HG02678 (cell line): Measurements from ENCODE around the gene TRIM7.
"Not testable (repeated sequence)": the region's sequence is repeated elsewhere in the genome, so short reads cannot be mapped to it uniquely, and the experiment has no call there.

Experiments
- ATAC-seq: cut with Tn5 transposase; IDR thresholded peaks from one replicate; pipeline ENCODE4 v1.9.1; 2021; ENCODE audit warnings: mild to moderate bottlenecking, moderate library complexity; ENCODE audit not compliant: unreplicated experiment

Gene TRIM7

DNA sequence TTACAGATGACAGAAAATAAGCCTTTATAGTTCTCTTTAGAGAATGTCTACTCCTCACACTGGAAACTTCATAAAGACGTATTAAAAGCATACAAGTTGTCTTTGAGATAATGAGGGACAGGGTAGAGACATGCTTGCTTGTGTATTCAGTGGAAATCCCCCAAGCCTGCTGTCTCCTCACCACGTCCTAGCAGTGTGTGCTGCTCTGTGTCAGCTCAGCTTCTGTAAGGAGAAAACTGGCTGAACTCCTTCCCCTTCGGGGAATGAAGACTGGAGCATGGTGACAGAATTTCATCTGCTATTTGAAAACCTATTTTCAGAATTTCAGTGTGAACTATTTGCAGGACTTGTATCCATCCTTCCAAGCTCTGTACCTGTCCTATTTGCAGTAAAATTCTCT lies 48.2 kb downstream of the TRIM7 start:
- no peak for ATAC-seq

DNA sequence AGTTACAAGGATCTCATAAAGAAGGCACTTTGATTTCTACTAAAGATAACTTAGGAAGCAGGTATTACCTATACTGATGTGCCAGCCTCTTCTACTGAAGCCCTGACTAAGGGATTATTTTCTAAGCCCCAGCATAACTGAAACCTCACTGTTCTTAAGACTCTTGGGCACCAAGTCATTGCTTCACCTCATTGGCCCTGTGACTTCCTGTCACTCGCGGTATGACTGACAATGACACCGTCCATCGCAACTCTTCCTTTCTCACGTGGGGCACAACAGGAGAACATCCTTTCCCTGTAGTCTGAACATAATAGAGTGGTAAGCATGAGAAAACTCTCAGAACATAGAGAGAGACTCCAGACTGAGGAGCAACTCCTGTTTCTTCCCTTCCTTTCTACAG lies 51.2 kb downstream of the TRIM7 start:
- no peak for ATAC-seq

DNA sequence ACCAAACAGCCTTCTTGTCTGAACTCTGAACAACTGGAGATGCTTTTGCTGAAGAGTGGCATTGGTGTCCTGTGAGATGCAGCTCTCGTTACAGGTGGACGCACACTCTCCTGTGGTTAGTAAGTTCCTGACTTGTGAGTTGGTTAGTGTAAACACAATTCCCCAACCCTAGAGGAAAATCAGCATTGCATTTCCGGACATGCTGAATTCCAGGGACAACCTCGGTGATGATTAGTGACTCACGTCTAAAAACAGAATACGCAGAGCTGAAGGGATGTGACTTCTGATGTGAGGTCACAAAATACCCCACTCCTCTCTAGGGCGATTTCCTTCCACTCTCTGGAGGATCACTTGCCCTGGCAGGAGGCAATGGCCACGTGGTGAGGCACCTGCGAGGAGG lies 52.6 kb downstream of the TRIM7 start:
- ATAC-seq = no peak

DNA sequence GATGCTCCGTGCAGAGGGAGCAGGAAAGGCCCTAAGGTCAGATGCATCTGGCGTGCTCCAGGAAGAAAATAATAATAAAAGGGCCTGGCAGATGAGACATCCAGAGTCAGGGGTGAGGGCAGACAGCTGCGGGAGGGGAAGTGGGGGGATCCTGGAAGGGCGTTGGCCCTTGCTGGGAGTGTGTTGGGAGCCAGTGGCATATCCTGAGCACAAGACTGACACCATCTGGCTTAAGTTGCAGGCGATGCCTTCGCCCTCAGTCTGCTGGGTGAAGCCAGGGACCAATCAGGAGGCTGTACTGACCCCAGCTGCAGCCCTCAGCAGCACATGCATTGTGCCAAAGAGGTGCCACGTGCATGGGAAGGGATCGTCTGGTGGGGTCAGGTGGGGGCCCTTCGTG lies 53.9 kb downstream of the TRIM7 start:
- no peak for ATAC-seq

DNA sequence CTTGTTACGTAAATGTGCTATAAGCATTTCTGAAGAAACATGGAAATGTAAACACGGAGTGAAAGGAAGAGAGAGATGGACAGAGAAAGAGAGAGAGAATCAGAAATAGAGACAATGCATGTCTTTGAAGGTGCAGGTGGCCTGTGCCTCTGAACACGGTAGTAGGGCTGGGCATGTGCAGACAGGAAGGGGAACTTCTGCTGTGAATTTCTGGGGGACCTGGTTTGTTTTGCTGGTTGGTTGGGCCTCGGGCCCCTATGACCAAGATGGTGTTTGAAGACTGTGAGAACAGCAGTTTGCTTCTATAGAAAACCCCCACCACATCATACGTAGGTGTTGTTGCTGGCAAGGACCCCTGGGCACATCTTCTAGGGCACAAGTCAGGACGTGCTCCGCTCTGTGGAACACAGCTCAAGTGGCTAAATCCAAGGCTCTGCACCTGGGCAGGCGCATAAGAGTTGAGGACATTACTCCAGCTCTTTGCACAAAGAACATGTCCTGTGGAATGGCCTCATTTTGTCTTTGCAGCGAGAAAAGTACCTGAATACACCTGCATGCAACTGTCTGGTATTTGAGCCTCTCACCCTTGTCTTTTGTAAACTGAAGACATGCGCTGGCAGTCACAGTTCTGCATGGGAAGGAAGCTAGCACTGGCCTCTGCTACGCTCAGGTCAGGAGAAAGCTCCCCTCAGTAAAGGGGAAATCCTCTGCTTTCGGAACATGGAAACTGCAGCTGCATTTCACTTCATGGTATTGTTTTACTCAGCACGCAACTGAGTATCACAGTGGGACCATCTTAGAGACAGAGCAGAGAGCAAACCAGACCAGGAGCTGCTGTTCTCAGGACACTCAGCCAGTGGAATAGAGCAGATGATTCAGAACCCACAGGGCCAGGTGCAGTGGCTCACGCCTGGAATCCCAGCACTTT lies 54.9 kb downstream of the TRIM7 start:
- no peak for ATAC-seq

DNA sequence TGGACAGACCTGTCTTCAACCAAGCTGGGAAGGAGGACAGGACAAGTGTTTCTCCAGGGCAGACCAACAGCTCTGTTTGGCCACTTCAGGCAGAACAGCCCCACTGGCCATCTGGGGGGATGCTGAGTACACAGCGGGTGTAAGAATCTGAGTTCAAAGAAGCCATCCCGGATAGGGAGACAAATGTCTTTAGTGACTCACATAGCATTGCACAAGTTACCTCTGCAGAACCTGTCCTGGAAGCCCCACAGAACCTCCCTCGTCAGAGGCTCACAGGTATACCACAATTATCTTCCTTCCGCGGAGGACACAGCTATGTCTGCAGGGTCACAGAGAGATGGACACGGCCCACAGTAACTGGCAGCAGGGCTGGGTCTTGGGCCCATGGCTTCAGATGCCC lies 55.6 kb downstream of the TRIM7 start:
- ATAC-seq = no peak

DNA sequence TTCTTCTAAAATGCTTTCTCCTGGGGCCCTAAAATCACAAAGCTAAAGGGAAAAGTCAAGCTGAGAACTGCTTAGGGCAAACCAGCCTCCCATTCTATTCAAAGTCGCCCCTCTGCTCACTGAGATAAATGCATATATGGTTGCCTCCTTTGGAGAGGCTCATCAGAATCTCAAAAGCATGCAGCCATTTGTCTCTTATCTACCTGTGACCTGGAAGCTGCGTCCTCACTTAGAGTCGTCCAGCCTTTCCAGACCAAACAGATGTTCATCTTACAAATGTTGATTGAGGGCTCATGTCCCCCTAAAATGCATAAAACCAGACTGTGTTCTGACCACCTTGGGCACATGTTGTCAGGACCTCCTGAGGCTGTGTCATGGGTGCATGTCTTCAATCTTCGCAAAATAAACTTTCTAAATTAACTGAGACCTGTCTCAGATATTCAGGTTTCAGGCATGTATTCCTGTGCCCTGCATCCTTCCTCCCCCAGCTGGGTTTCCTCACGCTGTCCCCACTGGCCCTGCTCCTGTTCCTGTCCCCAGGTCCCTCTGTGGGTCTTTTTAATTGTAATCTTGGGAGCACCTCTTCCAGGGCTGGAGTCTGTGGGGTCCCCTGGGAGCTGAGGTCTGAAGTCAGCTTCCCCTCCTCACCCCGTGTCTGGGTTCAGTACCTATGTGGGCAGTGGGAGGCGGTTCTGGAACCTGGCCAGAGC lies 57.9 kb downstream of the TRIM7 start, which contains the start of gene OR2V2:
Gene OR2V2 (plus strand): TSS at position 660 of the 710 bp plus-strand sequence. CDS start 7,357 bp downstream, outside the sequence.
- not testable (repeated sequence) for ATAC-seq

DNA sequence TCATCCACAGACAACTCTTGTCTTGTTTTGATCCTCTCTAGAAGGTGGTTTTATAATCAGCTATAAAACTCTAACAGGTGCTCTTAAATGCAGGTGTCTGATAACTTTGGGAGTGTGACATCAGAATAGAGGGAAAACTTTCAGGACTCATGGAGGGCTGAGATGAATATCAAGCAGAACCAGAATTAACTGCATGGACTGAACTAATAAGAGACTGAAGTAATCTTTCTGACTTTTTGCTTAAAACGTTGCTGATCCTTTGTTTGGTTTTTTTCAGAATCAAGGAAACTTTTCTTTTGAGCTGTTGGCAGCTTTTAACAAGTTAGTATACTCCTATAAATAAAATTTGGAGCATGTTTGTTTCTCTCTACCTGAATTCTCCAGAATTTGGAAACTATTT lies 59.9 kb downstream of the TRIM7 start:
- no peak for ATAC-seq
